Activated CD4-positive, alpha-beta T cell treated with anti-CD3 and anti-CD28 coated beads, Interleukin-2, amount 10 ng/mL, durations not matched to agents 7 days and 5 days (primary cell): ENCODE data around the gene OLFM3. TPM values are rescaled to one million over a fixed set of nuclear protein-coding genes. Genes with fewer than 3 reads are reported as not detected.

Source experiments
- CTCF ChIA-PET: fragments of 350-600 bp; sonication (Branson Sonifier 250); formaldehyde crosslinking; loops from one replicate; lab custom pipeline; 2021; ENCODE audit warnings: antibody characterized with exemption; lab: Charles Lee
- POLR2A ChIA-PET: fragments of 350-600 bp; sonication (Branson Sonifier 250); formaldehyde crosslinking; loops from one replicate; lab custom pipeline; 2021; ENCODE audit warnings: antibody characterized with exemption; lab: Charles Lee
- DNase-seq: peaks from one replicate; pipeline ENCODE4 v3.0.0-alpha.2; 2020
- H3K27ac Mint-ChIP-seq: one replicate; pipeline ENCODE4 v1.8.0; 2021; ENCODE audit warnings: mild to moderate bottlenecking, moderate library complexity, mixed read lengths
- H3K27me3 Mint-ChIP-seq: one replicate; pipeline ENCODE4 v1.8.0; 2021; ENCODE audit warnings: mixed read lengths
- H3K36me3 Mint-ChIP-seq: one replicate; pipeline ENCODE4 v1.8.0; 2021; ENCODE audit warnings: low read depth, mixed read lengths
- H3K4me1 Mint-ChIP-seq: one replicate; pipeline ENCODE4 v1.8.0; 2021; ENCODE audit warnings: mixed read lengths
- H3K4me3 Mint-ChIP-seq: one replicate; pipeline ENCODE4 v1.8.0; 2021; ENCODE audit warnings: mild to moderate bottlenecking, moderate library complexity, mixed read lengths
- H3K9me3 Mint-ChIP-seq: one replicate; pipeline ENCODE4 v1.8.0; 2021; ENCODE audit warnings: mixed read lengths
- total RNA-seq, 2 experiments: library from RNA; stranded (reverse); gene quantifications; one replicate each; pipeline ENCODE4 v1.2.3, GENCODE V29; 2021

The OLFM3 gene
- total RNA-seq, 2 experiments from 2014 or later = not detected

DNA sequence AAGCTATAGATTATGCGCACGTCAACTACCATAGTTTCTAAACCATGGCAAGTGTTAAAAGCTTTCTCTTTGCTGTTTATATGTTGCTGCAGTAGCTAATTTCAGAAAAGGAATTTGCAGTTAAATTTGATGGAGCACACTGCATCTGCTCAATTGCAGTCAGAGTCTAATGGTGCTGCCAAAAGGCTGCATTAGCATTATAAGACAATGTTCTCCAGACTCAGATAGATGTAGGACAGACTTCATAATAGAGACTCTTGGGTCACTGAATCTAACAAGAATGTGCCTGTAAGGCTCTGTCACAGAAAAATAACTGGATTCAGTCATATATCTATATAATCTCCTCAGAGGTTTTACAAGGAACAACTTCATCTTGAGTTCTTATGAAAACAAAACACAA lies 198.3 kb downstream of the OLFM3 start:
- Mint-ChIP-seq H3K4me1 (no peaks in the 10 kb centered on the region), H3K27ac (no peak overlapping the region), H3K36me3 (no peaks in the 10 kb centered on the region), H3K9me3 (no peaks in the 10 kb centered on the region), H3K27me3 (no peaks in the 10 kb centered on the region), H3K4me3 (no peak overlapping the region)
- CTCF ChIA-PET = no interaction called here
- DNase-seq = no peak
- POLR2A ChIA-PET = no interaction called here

DNA sequence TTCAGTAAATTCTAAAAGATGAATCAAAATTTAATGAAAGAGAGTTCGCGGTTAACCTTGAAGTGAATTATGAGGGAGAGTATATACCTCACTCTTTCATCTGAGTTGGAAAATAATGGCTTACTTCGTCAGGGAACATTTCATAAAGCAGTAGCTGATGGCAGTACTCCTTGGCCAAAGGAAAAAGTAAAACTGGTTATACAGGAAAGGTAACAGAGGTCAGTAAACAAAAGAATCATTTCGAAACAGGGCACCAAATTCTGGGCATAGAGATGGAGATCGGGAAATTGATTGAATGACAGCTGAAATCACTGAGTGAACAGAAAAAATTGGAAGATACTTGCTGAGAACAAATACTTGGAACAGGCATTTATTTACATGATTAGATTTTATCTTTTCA lies 199.0 kb downstream of the OLFM3 start:
- H3K9me3 Mint-ChIP-seq = no peaks in the 10 kb centered on the region
- H3K36me3 Mint-ChIP-seq = no peaks in the 10 kb centered on the region
- ChIA-PET CTCF (no interaction called here), POLR2A (no interaction called here)
- no peak overlapping the region for H3K4me3 Mint-ChIP-seq
- no peak overlapping the region for H3K27ac Mint-ChIP-seq
- H3K4me1 Mint-ChIP-seq = no peaks in the 10 kb centered on the region
- DNase-seq = no peak
- no peaks in the 10 kb centered on the region for H3K27me3 Mint-ChIP-seq

DNA sequence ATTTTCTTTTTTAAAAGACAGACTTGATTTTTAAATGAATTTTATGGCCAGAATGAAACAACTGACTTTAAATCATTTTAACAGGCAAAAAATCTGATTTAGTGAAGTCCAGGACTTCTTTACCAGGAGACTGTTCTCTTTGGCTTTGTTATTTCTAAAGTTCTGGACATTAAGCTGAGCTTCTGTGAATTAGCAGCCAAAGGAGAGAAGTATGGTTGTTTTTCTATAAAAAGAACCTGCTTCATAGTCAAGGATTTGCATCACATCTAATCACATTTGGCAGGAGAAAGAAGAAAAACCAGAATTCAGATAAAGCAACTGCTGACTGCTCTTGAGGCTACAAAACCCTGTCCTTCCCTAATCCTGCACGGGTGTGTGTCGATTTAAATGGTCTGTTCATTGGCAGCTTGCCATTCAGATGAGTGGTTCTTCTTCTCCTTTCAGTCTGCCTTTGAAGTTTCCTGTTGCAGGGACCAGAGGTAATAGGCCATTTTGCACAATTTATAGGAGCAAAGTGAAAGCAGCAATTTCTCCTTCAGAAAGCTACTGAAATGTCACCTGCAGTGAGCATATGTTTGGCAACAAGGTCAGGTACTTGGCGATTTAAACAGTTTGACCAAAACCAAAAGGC lies 215.4 kb downstream of the OLFM3 start:
- Mint-ChIP-seq H3K4me1 (no peaks in the 10 kb centered on the region), H3K36me3 (no peaks in the 10 kb centered on the region), H3K4me3 (no peak overlapping the region), H3K27me3 (no peaks in the 10 kb centered on the region), H3K27ac (no peak overlapping the region), H3K9me3 (no peaks in the 10 kb centered on the region)
- no peak for DNase-seq
- ChIA-PET CTCF (no interaction called here), POLR2A (no interaction called here)

DNA sequence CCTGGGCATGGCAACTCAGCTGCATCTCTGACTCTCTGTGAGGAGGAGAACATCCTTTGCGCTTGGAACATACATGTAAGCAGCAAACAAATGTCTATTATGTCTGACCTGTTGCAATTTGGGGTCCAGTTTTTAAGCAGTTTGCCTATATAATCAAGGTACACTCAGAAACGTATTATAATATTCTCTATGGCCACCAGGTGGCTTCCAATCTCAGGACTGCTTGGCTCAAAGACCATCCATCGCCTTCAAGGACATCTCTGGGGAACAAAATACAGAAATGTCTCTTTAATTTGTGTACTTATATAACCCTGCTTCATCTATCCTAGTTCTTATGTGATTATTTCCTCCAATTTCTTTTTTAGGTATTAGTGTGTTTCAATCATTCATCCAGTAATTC lies 227.2 kb downstream of the OLFM3 start:
- CTCF ChIA-PET = no interaction called here

DNA sequence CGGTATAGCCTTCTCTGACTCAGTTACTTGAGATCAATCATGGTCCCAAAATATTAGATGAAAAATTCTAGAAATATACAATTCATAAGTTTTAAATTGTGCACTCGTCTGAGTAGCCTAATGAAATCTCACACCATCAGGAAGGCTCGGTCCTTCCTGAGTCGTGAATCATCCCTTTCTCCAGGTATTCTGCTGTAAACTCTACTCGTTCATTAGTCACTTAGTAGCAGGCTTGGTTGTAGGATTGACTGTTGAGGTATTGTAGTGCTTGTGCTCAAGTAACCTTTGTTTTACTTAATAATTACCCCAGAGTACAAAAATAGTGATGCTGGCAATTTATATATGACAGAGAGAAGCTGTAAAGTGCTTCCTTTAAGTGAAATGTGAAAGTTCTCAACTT lies 238.7 kb downstream of the OLFM3 start:
- H3K4me3 Mint-ChIP-seq = no peak overlapping the region
- H3K9me3 Mint-ChIP-seq = no peaks in the 10 kb centered on the region
- H3K27me3 Mint-ChIP-seq = no peaks in the 10 kb centered on the region
- H3K4me1 Mint-ChIP-seq = no peaks in the 10 kb centered on the region
- POLR2A ChIA-PET = no interaction called here
- no peak overlapping the region for H3K27ac Mint-ChIP-seq
- H3K36me3 Mint-ChIP-seq = no peaks in the 10 kb centered on the region
- CTCF ChIA-PET = no interaction called here
- no peak for DNase-seq

More for the DNA sequence above, 227.2 kb downstream of the OLFM3 start:
- no peaks in the 10 kb centered on the region for H3K27me3 Mint-ChIP-seq
- POLR2A ChIA-PET = no interaction called here
- H3K4me3 Mint-ChIP-seq = no peak overlapping the region
- no peaks in the 10 kb centered on the region for H3K36me3 Mint-ChIP-seq
- no peaks in the 10 kb centered on the region for H3K4me1 Mint-ChIP-seq
- H3K9me3 Mint-ChIP-seq = no peaks in the 10 kb centered on the region
- no peak for DNase-seq
- H3K27ac Mint-ChIP-seq = no peak overlapping the region

DNA sequence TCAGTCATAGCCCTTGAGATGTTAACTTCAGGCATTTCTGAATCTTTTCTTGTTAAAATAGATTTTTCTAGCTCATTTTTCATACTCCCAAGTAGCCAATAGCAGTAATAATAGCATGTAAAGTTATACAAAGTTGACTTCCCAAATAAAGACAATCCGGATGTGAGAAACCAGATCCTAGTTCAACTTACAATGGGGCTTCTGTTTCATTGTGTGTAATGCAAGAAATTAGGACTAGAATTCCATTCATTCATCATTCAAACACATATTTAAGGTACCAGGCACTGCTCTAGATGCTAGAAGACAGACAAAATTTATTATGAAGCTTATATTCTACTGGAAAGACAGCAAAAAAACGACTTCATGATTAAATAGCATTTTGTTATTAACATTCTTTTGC lies 240.3 kb downstream of the OLFM3 start:
- Mint-ChIP-seq H3K27me3 (no peaks in the 10 kb centered on the region), H3K27ac (no peak overlapping the region), H3K36me3 (no peaks in the 10 kb centered on the region), H3K9me3 (no peaks in the 10 kb centered on the region), H3K4me3 (no peak overlapping the region), H3K4me1 (no peaks in the 10 kb centered on the region)
- no peak for DNase-seq
- ChIA-PET POLR2A (no interaction called here), CTCF (no interaction called here)
